IMR-90 (cell line): ENCODE measurements around the gene LRP1B. TPM values are rescaled to one million over a fixed set of nuclear protein-coding genes. Genes with fewer than 3 reads are reported as not detected.

Experiments used
- ATAC-seq: fragments of 200-7000 bp; cut with Tn5 transposase; 2 replicates; pipeline ENCODE4 v1.9.1; 2020; ENCODE audit warnings: low read depth, mild to moderate bottlenecking, moderate library complexity
- BruUV-seq: library from RNA; stranded (reverse); fragments of 400-500 nt; replicated peaks from 2 replicates; lab custom pipeline; 2021; lab: Mats Ljungman, UMichigan
- CTCF ChIA-PET: fragments of 300-600 bp; formaldehyde crosslinking; extraction: SDS; loops from one replicate; lab custom pipeline; 2021; ENCODE audit warnings: antibody characterized with exemption; lab: Yijun Ruan, JAX
- POLR2A ChIA-PET: fragments of 300-600 bp; sonication (Branson Sonifier 250); formaldehyde crosslinking; loops from one replicate; lab custom pipeline; 2022; ENCODE audit warnings: antibody characterized with exemption; ENCODE audit not compliant: unreplicated experiment; lab: Charles Lee
- DNase-seq: peaks from one replicate; pipeline ENCODE4 v3.0.0; 2013
- H2AFZ ChIP-seq: replicated peaks from 2 replicates; pipeline ENCODE3; 2013; ENCODE audit warnings: low read length, mild to moderate bottlenecking; ENCODE audit not compliant: poor library complexity
- H2AK5ac ChIP-seq: 2 replicates; pipeline ENCODE4 v1.6.1; 2013; ENCODE audit warnings: low read depth, low read length, inconsistent platforms
- H2AK9ac ChIP-seq: replicated peaks from 2 replicates; pipeline ENCODE3; 2013; ENCODE audit warnings: mild to moderate bottlenecking, low read depth, low read length, moderate library complexity; ENCODE audit not compliant: poor library complexity
- H2BK120ac ChIP-seq: 2 replicates; pipeline ENCODE4 v1.6.1; 2013; ENCODE audit warnings: low read depth, low read length, inconsistent platforms
- H2BK15ac ChIP-seq: 3 replicates; pipeline ENCODE4 v1.6.1; 2013; ENCODE audit warnings: low read depth, low read length, inconsistent platforms
- H2BK20ac ChIP-seq: 2 replicates; pipeline ENCODE4 v1.6.1; 2013; ENCODE audit warnings: low read depth, mild to moderate bottlenecking, inconsistent platforms, low read length, moderate library complexity
- H2BK5ac ChIP-seq: 2 replicates; pipeline ENCODE4 v1.6.1; 2013; ENCODE audit warnings: mild to moderate bottlenecking, low read depth, low read length, inconsistent platforms; ENCODE audit not compliant: poor library complexity, severe bottlenecking
- H3K14ac ChIP-seq: replicated peaks from 2 replicates; pipeline ENCODE4 v1.6.1; 2013; ENCODE audit warnings: low read depth, low read length, inconsistent platforms
- H3K18ac ChIP-seq: 2 replicates; pipeline ENCODE4 v1.6.1; 2013; ENCODE audit warnings: low read depth, low read length, control low read depth
- H3K23ac ChIP-seq: 2 replicates; pipeline ENCODE4 v1.6.1; 2013; ENCODE audit warnings: low read depth, low read length, inconsistent platforms
- H3K27ac ChIP-seq: 2 replicates; pipeline ENCODE4 v1.5.1; 2013; ENCODE audit warnings: mild to moderate bottlenecking, control low read depth, low read length; ENCODE audit not compliant: insufficient read depth
- H3K27me3 ChIP-seq: 2 replicates; pipeline ENCODE4 v1.6.1; 2013; ENCODE audit warnings: low read length; ENCODE audit not compliant: control insufficient read depth, insufficient read depth
- H3K36me3 ChIP-seq: 2 replicates; pipeline ENCODE4 v1.6.1; 2013; ENCODE audit warnings: low read length, mixed read lengths; ENCODE audit not compliant: control insufficient read depth, insufficient read depth
- H3K4ac ChIP-seq: 2 replicates; pipeline ENCODE4 v1.6.1; 2013; ENCODE audit warnings: low read depth, low read length, inconsistent platforms
- H3K4me1 ChIP-seq: 2 replicates; pipeline ENCODE4 v1.6.1; 2013; ENCODE audit warnings: low read length, mixed read lengths; ENCODE audit not compliant: control insufficient read depth, insufficient read depth
- H3K4me2 ChIP-seq: 2 replicates; pipeline ENCODE4 v1.6.1; 2013; ENCODE audit warnings: low read depth, mild to moderate bottlenecking, control low read depth, low read length, moderate library complexity
- H3K4me3 ChIP-seq: 2 replicates; pipeline ENCODE4 v1.5.1; 2013; ENCODE audit warnings: low read depth, mild to moderate bottlenecking, control low read depth, low read length, moderate library complexity; ENCODE audit not compliant: insufficient read depth
- H3K56ac ChIP-seq: 2 replicates; pipeline ENCODE4 v1.6.1; 2013; ENCODE audit warnings: low read length, inconsistent platforms; ENCODE audit not compliant: insufficient read depth; ENCODE audit errors: extremely low read depth
- H3K79me1 ChIP-seq, 2 experiments: 2 replicates each; pipeline ENCODE4 v1.6.1; 2013; ENCODE audit warnings: low read length in 2 of 2, inconsistent platforms in 1 of 2, low read depth in 1 of 2
- H3K9ac ChIP-seq: 2 replicates; pipeline ENCODE4 v1.6.1; 2013; ENCODE audit warnings: low read depth, low read length, control low read depth
- H3K9me1 ChIP-seq: 2 replicates; pipeline ENCODE4 v1.6.1; 2013; ENCODE audit warnings: low read length, inconsistent platforms; ENCODE audit not compliant: insufficient read depth
- H3K9me3 ChIP-seq: 2 replicates; pipeline ENCODE4 v1.6.1; 2013; ENCODE audit warnings: low read length; ENCODE audit not compliant: control insufficient read depth, insufficient read depth
- H4K20me1 ChIP-seq: 2 replicates; pipeline ENCODE4 v1.6.1; 2013; ENCODE audit warnings: low read length, inconsistent platforms; ENCODE audit not compliant: insufficient read depth
- H4K5ac ChIP-seq: 2 replicates; pipeline ENCODE4 v1.6.1; 2013; ENCODE audit warnings: mild to moderate bottlenecking, low read depth, low read length, control low read depth
- H4K8ac ChIP-seq, 2 experiments: 2 replicates each; pipeline ENCODE4 v1.6.1; 2013; ENCODE audit warnings: low read depth in 2 of 2, low read length in 2 of 2, control low read depth in 1 of 2, inconsistent platforms in 1 of 2
- H4K91ac ChIP-seq: 2 replicates; pipeline ENCODE4 v1.6.1; 2013; ENCODE audit warnings: low read depth, low read length, inconsistent platforms; ENCODE audit not compliant: insufficient read depth
- BHLHE40 ChIP-seq: fragments of 150-350 bp; IDR thresholded peaks from 2 replicates; pipeline ENCODE4 v1.6.1; 2016; ENCODE audit warnings: mild to moderate bottlenecking, low read depth, low read length
- CEBPB ChIP-seq: IDR thresholded peaks from 2 replicates; pipeline ENCODE4 v1.6.1; 2012; ENCODE audit warnings: low read depth, low read length, improper control_type of control experiment
- CHD1 ChIP-seq: IDR thresholded peaks from 2 replicates; pipeline ENCODE4 v1.6.1; 2012; ENCODE audit warnings: low read depth, low read length, improper control_type of control experiment
- ELK1 ChIP-seq: fragments of 150-350 bp; IDR thresholded peaks from 2 replicates; pipeline ENCODE4 v1.6.1; 2016; ENCODE audit warnings: low read depth, mild to moderate bottlenecking, low read length, moderate library complexity, borderline replicate concordance
- FOS ChIP-seq: fragments of 150-350 bp; IDR thresholded peaks from 2 replicates; pipeline ENCODE4 v1.6.1; 2016; ENCODE audit warnings: low read depth, low read length
- MAFK ChIP-seq: IDR thresholded peaks from 2 replicates; pipeline ENCODE4 v1.6.1; 2012; ENCODE audit warnings: low read depth, low read length, improper control_type of control experiment
- MAZ ChIP-seq: IDR thresholded peaks from 2 replicates; pipeline ENCODE4 v1.6.1; 2012; ENCODE audit warnings: low read depth, mild to moderate bottlenecking, low read length, improper control_type of control experiment, moderate library complexity, borderline replicate concordance
- MXI1 ChIP-seq: IDR thresholded peaks from 2 replicates; pipeline ENCODE4 v1.6.1; 2012; ENCODE audit warnings: low read depth, mild to moderate bottlenecking, low read length, moderate library complexity, borderline replicate concordance
- POLR2A ChIP-seq: IDR thresholded peaks from 2 replicates; pipeline ENCODE4 v1.6.1; 2012; ENCODE audit warnings: mild to moderate bottlenecking, low read depth, low read length
- RAD21 ChIP-seq: IDR thresholded peaks from 2 replicates; pipeline ENCODE4 v1.6.1; 2012; ENCODE audit warnings: low read length, improper control_type of control experiment
- RCOR1 ChIP-seq: IDR thresholded peaks from 2 replicates; pipeline ENCODE4 v1.6.1; 2012; ENCODE audit warnings: mild to moderate bottlenecking, low read length, improper control_type of control experiment; ENCODE audit not compliant: insufficient replicate concordance
- RFX5 ChIP-seq: IDR thresholded peaks from 2 replicates; pipeline ENCODE4 v1.8.0; 2012; ENCODE audit warnings: low read depth, mild to moderate bottlenecking, low read length, moderate library complexity
- SMC3 ChIP-seq: fragments of 150-350 bp; IDR thresholded peaks from 2 replicates; pipeline ENCODE4 v1.6.1; 2016; ENCODE audit warnings: low read depth, mild to moderate bottlenecking, antibody characterized with exemption, low read length, moderate library complexity
- USF2 ChIP-seq: fragments of 150-350 bp; IDR thresholded peaks from 2 replicates; pipeline ENCODE4 v1.6.1; 2017; ENCODE audit warnings: mild to moderate bottlenecking, antibody characterized with exemption, low read length, low read depth
- WGBS, 2 experiments: methylation state at CpG; one replicate each; pipeline versions ENCODE4 v1.1.5 to v1.1.7; 2013; ENCODE audit warnings: missing lambda C conversion rate in 2 of 2; ENCODE audit not compliant: insufficient read length in 1 of 2; ENCODE audit errors: extremely low coverage in 2 of 2; 5-methylcytosine and 5-hydroxymethylcytosine counted together
- dilution Hi-C: fragments of 300-500 bp; cut with HindIII; formaldehyde crosslinking; loops from one replicate; pipeline ENCODE4 v1.14.3; 2018; ENCODE audit warnings: low sequenced_read_pairs; ENCODE audit not compliant: unreplicated experiment
- in situ Hi-C: fragments of 300-500 bp; cut with MboI; formaldehyde crosslinking; loops from 3 replicates; pipeline ENCODE4 v1.14.3; 2019; ENCODE audit warnings: low sequenced_read_pairs, inconsistent platforms, mixed read lengths
- intact Hi-C: fragments of 100-400 bp; cut with micrococcal nuclease; formaldehyde crosslinking; loops from 2 replicates; pipeline ENCODE4 v1.10.0; 2022
- polyA plus RNA-seq, 3 experiments: library from polyadenylated mRNA; depleted of rRNA; stranded (reverse); fragments of >200 nt; gene quantifications; 2 replicates each; pipeline ENCODE4 v1.2.3, GENCODE V29; 2012; ENCODE audit warnings: low replicate concordance in 1 of 3
- total RNA-seq: library from RNA; depleted of rRNA; stranded (reverse); fragments of >200 nt; gene quantifications from 2 replicates; pipeline ENCODE4 v1.2.3, GENCODE V29; 2012

LRP1B gene
- total and polyA plus RNA-seq, 2 of the 4 experiments (the other 2 are of a cell fraction) = under 0.01 to 0.02 TPM

- TF ChIP-seq CHD1 = no peak
- TF ChIP-seq FOS = no peak
- no peak for TF ChIP-seq POLR2A
- TF ChIP-seq MXI1 = no peak
- TF ChIP-seq RCOR1 = no peak
- TF ChIP-seq RFX5 = no peak
- no peak for TF ChIP-seq MAZ
- TF ChIP-seq BHLHE40 = no peak
- TF ChIP-seq RAD21 = no peak
- TF ChIP-seq SMC3 = no peak
- TF ChIP-seq USF2 = no peak
- TF ChIP-seq ELK1 = no peak
- no peak for TF ChIP-seq CEBPB
- TF ChIP-seq MAFK = no peak
- Histone ChIP-seq H3K18ac (no peak overlapping the region), H2AFZ (no peak overlapping the region), H4K5ac (no peak overlapping the region), H3K23ac (no peak overlapping the region), H3K27me3 (no peaks in the 10 kb centered on the region), H3K4ac (no peak overlapping the region), H2BK5ac (no peak overlapping the region), H2AK5ac (no peak overlapping the region), H3K4me1 (no peaks in the 10 kb centered on the region), H2AK9ac (peak overlapping the region; percentile 3), H3K79me1 (no peaks in the 10 kb centered on the region), H4K20me1 (no peaks in the 10 kb centered on the region), H4K8ac (no peak overlapping the region), H3K56ac (no peak overlapping the region), H2BK15ac (no peak overlapping the region), H3K9ac (no peak overlapping the region), H2BK20ac (no peak overlapping the region), H3K4me3 (no peak overlapping the region), H3K4me2 (no peak overlapping the region), H3K36me3 (no peaks in the 10 kb centered on the region), H4K91ac (no peak overlapping the region), H3K9me3 (no peaks in the 10 kb centered on the region), H2BK120ac (no peak overlapping the region), H3K14ac (no peak overlapping the region), H3K9me1 (no peaks in the 10 kb centered on the region), H3K27ac (no peak overlapping the region)
- CTCF ChIA-PET = interaction anchor here (0.6 kb wide), 1 partner anchor 483 kb away, joined by 3 read pairs; no protein-coding TSS in a partner anchor
- 44% methylated on average over 3 of the region's 5 CpGs; no CpG with 5 or more reads in 1 of the 2 experiments for WGBS, 2 experiments
- POLR2A ChIA-PET = no interaction called here
- no TSS peak for BruUV-seq
- intact Hi-C loops (no loop called here), in situ Hi-C loops (no loop called here), dilution Hi-C loops (no loop called here)
- ATAC-seq (no peak), DNase-seq (no peak)
These were observed 1503.7 kb downstream of the LRP1B start for GRCh38 chr2:140627136-140627535.
